Thyroid gland (tissue), 4 donors: ENCODE results near the gene WIPF1.

Source experiments
- CTCF ChIP-seq, 6 experiments: fragments of 200-600 bp in 3 of 6; fragments of 450-650 bp in 3 of 6; sonication (generic) in 3 of 6; IDR thresholded peaks; one replicate each; pipeline ENCODE4 v1.5.1; 2016 to 2019; ENCODE audit warnings: antibody characterized with exemption in 6 of 6, mild to moderate bottlenecking in 2 of 6, inconsistent platforms in 1 of 6, moderate library complexity in 1 of 6
- POLR2A ChIP-seq, 2 donors: fragments of 450-650 bp; IDR thresholded peaks; one replicate each; pipeline ENCODE4 v1.6.1; 2017; ENCODE audit warnings: antibody characterized with exemption in 2 of 2, mild to moderate bottlenecking in 2 of 2, moderate library complexity in 1 of 2

- TF ChIP-seq CTCF (IDR thresholded peaks at IDR 0.05) (no peak), POLR2A (IDR thresholded peaks at IDR 0.05) (no peak)
Measured at GRCh38 chr2:174600349-174600748, 2.7 kb upstream of the WIPF1 start.
